ENCODE data around the gene COMMD1.

Gene COMMD1

GRCh38 chr2:62089658-62090057 is 184.2 kb downstream of the COMMD1 start:
- H3K36me3 ChIP-seq (ENCODE audit: control insufficient read depth, insufficient read depth, low read length): no peaks in the 10 kb centered on the region
- no peaks in the 10 kb centered on the region for H3K27me3 ChIP-seq (ENCODE audit: control insufficient read depth, insufficient read depth, low read length)
- no peak overlapping the region for H3K9ac ChIP-seq (ENCODE audit: low read length)
- peaks cover 23% of the 10 kb centered on the region for H3K4me1 ChIP-seq (ENCODE audit: control insufficient read depth, insufficient read depth, low read length)
- no peak overlapping the region; the same call in 1 of the 2 replicates for H3K27ac ChIP-seq (ENCODE audit: low read depth, low read length)
- H3K9me3 ChIP-seq (ENCODE audit: control insufficient read depth, insufficient read depth, low read depth, low read length): no peaks in the 10 kb centered on the region
- H3K4me3 ChIP-seq (ENCODE audit: low read depth, low read length): no peak overlapping the region

- Histone ChIP-seq H3K27ac (ENCODE audit: low read depth, low read length) (no peak overlapping the region), H3K4me1 (ENCODE audit: control insufficient read depth, insufficient read depth, low read length) (peaks cover 29% of the 10 kb centered on the region), H3K9me3 (ENCODE audit: control insufficient read depth, insufficient read depth, low read depth, low read length) (no peaks in the 10 kb centered on the region), H3K4me3 (ENCODE audit: low read depth, low read length) (no peak overlapping the region), H3K27me3 (ENCODE audit: control insufficient read depth, insufficient read depth, low read length) (no peaks in the 10 kb centered on the region), H3K9ac (ENCODE audit: low read length) (no peak overlapping the region), H3K36me3 (ENCODE audit: control insufficient read depth, insufficient read depth, low read length) (no peaks in the 10 kb centered on the region)
Observed at GRCh38 chr2:62091471-62091870, 186.0 kb downstream of the COMMD1 start.

- Histone ChIP-seq H3K4me3 (ENCODE audit: low read depth, low read length) (no peak overlapping the region), H3K9me3 (ENCODE audit: control insufficient read depth, insufficient read depth, low read depth, low read length) (no peaks in the 10 kb centered on the region), H3K4me1 (ENCODE audit: control insufficient read depth, insufficient read depth, low read length) (peaks cover 12% of the 10 kb centered on the region), H3K36me3 (ENCODE audit: control insufficient read depth, insufficient read depth, low read length) (no peaks in the 10 kb centered on the region), H3K9ac (ENCODE audit: low read length) (no peak overlapping the region), H3K27me3 (ENCODE audit: control insufficient read depth, insufficient read depth, low read length) (no peaks in the 10 kb centered on the region), H3K27ac (ENCODE audit: low read depth, low read length) (no peak overlapping the region)
Observed at GRCh38 chr2:62099050-62099449, 193.6 kb downstream of the COMMD1 start.

GRCh38 chr2:62099523-62100175 is 194.2 kb downstream of the COMMD1 start:
- H3K4me3 ChIP-seq (ENCODE audit: low read depth, low read length): no peak overlapping the region
- no peaks in the 10 kb centered on the region for H3K9me3 ChIP-seq (ENCODE audit: control insufficient read depth, insufficient read depth, low read depth, low read length)
- H3K9ac ChIP-seq (ENCODE audit: low read length): no peak overlapping the region
- no peak overlapping the region for H3K27ac ChIP-seq (ENCODE audit: low read depth, low read length)
- peaks cover 6% of the 10 kb centered on the region for H3K4me1 ChIP-seq (ENCODE audit: control insufficient read depth, insufficient read depth, low read length)
- H3K36me3 ChIP-seq (ENCODE audit: control insufficient read depth, insufficient read depth, low read length): no peaks in the 10 kb centered on the region
- H3K27me3 ChIP-seq (ENCODE audit: control insufficient read depth, insufficient read depth, low read length): no peaks in the 10 kb centered on the region

- Histone ChIP-seq H3K27me3 (ENCODE audit: control insufficient read depth, insufficient read depth, low read length) (no peaks in the 10 kb centered on the region), H3K9me3 (ENCODE audit: control insufficient read depth, insufficient read depth, low read depth, low read length) (no peaks in the 10 kb centered on the region), H3K9ac (ENCODE audit: low read length) (no peak overlapping the region), H3K36me3 (ENCODE audit: control insufficient read depth, insufficient read depth, low read length) (no peaks in the 10 kb centered on the region), H3K27ac (ENCODE audit: low read depth, low read length) (no peak overlapping the region), H3K4me3 (ENCODE audit: low read depth, low read length) (no peak overlapping the region), H3K4me1 (ENCODE audit: control insufficient read depth, insufficient read depth, low read length) (no peaks in the 10 kb centered on the region)
Observed at GRCh38 chr2:62101886-62102285, 196.4 kb downstream of the COMMD1 start.

- no peaks in the 10 kb centered on the region for H3K36me3 ChIP-seq (ENCODE audit: control insufficient read depth, insufficient read depth, low read length)
- H3K27ac ChIP-seq (ENCODE audit: low read depth, low read length): no peak overlapping the region
- H3K4me1 ChIP-seq (ENCODE audit: control insufficient read depth, insufficient read depth, low read length): no peaks in the 10 kb centered on the region
- no peaks in the 10 kb centered on the region for H3K27me3 ChIP-seq (ENCODE audit: control insufficient read depth, insufficient read depth, low read length)
- no peak overlapping the region for H3K4me3 ChIP-seq (ENCODE audit: low read depth, low read length)
- no peaks in the 10 kb centered on the region for H3K9me3 ChIP-seq (ENCODE audit: control insufficient read depth, insufficient read depth, low read depth, low read length)
- H3K9ac ChIP-seq (ENCODE audit: low read length): no peak overlapping the region
Observed at GRCh38 chr2:62102402-62102920, 197.0 kb downstream of the COMMD1 start.

- Histone ChIP-seq H3K4me1 (ENCODE audit: control insufficient read depth, insufficient read depth, low read length) (peaks cover 41% of the 10 kb centered on the region), H3K27ac (ENCODE audit: low read depth, low read length) (no peak overlapping the region), H3K27me3 (ENCODE audit: control insufficient read depth, insufficient read depth, low read length) (no peaks in the 10 kb centered on the region), H3K9me3 (ENCODE audit: control insufficient read depth, insufficient read depth, low read depth, low read length) (no peaks in the 10 kb centered on the region), H3K4me3 (ENCODE audit: low read depth, low read length) (no peak overlapping the region), H3K36me3 (ENCODE audit: control insufficient read depth, insufficient read depth, low read length) (no peaks in the 10 kb centered on the region), H3K9ac (ENCODE audit: low read length) (no peak overlapping the region)
Observed at GRCh38 chr2:62109554-62109953, 204.1 kb downstream of the COMMD1 start.

- peaks cover 45% of the 10 kb centered on the region for H3K4me1 ChIP-seq (ENCODE audit: control insufficient read depth, insufficient read depth, low read length)
- no peak overlapping the region for H3K9ac ChIP-seq (ENCODE audit: low read length)
- no peak overlapping the region for H3K4me3 ChIP-seq (ENCODE audit: low read depth, low read length)
- no peak overlapping the region for H3K27ac ChIP-seq (ENCODE audit: low read depth, low read length)
- H3K27me3 ChIP-seq (ENCODE audit: control insufficient read depth, insufficient read depth, low read length): no peaks in the 10 kb centered on the region
- no peaks in the 10 kb centered on the region for H3K36me3 ChIP-seq (ENCODE audit: control insufficient read depth, insufficient read depth, low read length)
- H3K9me3 ChIP-seq (ENCODE audit: control insufficient read depth, insufficient read depth, low read depth, low read length): no peaks in the 10 kb centered on the region
Observed at GRCh38 chr2:62110415-62111025, 205.0 kb downstream of the COMMD1 start.

- H3K9me3 ChIP-seq (ENCODE audit: control insufficient read depth, insufficient read depth, low read depth, low read length): no peaks in the 10 kb centered on the region
- H3K9ac ChIP-seq (ENCODE audit: low read length): no peak overlapping the region
- peaks cover 45% of the 10 kb centered on the region for H3K4me1 ChIP-seq (ENCODE audit: control insufficient read depth, insufficient read depth, low read length)
- H3K27ac ChIP-seq (ENCODE audit: low read depth, low read length): no peak overlapping the region
- H3K36me3 ChIP-seq (ENCODE audit: control insufficient read depth, insufficient read depth, low read length): no peaks in the 10 kb centered on the region
- no peak overlapping the region for H3K4me3 ChIP-seq (ENCODE audit: low read depth, low read length)
- no peaks in the 10 kb centered on the region for H3K27me3 ChIP-seq (ENCODE audit: control insufficient read depth, insufficient read depth, low read length)
Observed at GRCh38 chr2:62112179-62112578, 206.7 kb downstream of the COMMD1 start.

- H3K27ac ChIP-seq (ENCODE audit: low read depth, low read length): no peak overlapping the region
- H3K9ac ChIP-seq (ENCODE audit: low read length): no peak overlapping the region
- no peaks in the 10 kb centered on the region for H3K36me3 ChIP-seq (ENCODE audit: control insufficient read depth, insufficient read depth, low read length)
- H3K9me3 ChIP-seq (ENCODE audit: control insufficient read depth, insufficient read depth, low read depth, low read length): no peaks in the 10 kb centered on the region
- peaks cover 45% of the 10 kb centered on the region for H3K4me1 ChIP-seq (ENCODE audit: control insufficient read depth, insufficient read depth, low read length)
- H3K27me3 ChIP-seq (ENCODE audit: control insufficient read depth, insufficient read depth, low read length): no peaks in the 10 kb centered on the region
- H3K4me3 ChIP-seq (ENCODE audit: low read depth, low read length): no peak overlapping the region
Observed at GRCh38 chr2:62114564-62114963, 209.1 kb downstream of the COMMD1 start.

- Histone ChIP-seq H3K27me3 (ENCODE audit: control insufficient read depth, insufficient read depth, low read length) (no peaks in the 10 kb centered on the region), H3K4me3 (ENCODE audit: low read depth, low read length) (no peak overlapping the region), H3K4me1 (ENCODE audit: control insufficient read depth, insufficient read depth, low read length) (peaks cover 22% of the 10 kb centered on the region)
Observed at GRCh38 chr2:62116983-62117382, 211.5 kb downstream of the COMMD1 start.

More at GRCh38 chr2:62116983-62117382, 211.5 kb downstream of the COMMD1 start:
- Histone ChIP-seq H3K9me3 (ENCODE audit: control insufficient read depth, insufficient read depth, low read depth, low read length) (no peaks in the 10 kb centered on the region), H3K36me3 (ENCODE audit: control insufficient read depth, insufficient read depth, low read length) (no peaks in the 10 kb centered on the region), H3K27ac (ENCODE audit: low read depth, low read length) (no peak overlapping the region), H3K9ac (ENCODE audit: low read length) (no peak overlapping the region)

Measured in HUES6 (cell line).